HEK293T (cell line): ENCODE results near the gene CD81.

ENCODE experiments used
- BHLHE40 ChIP-seq: fragments of 450-650 bp; IDR thresholded peaks from 2 replicates; pipeline ENCODE4 v1.6.1; 2016; ENCODE audit warnings: mild to moderate bottlenecking, moderate library complexity, borderline replicate concordance
- ELF4 ChIP-seq: fragments of 450-650 bp; IDR thresholded peaks from 2 replicates; pipeline ENCODE4 v1.6.1; 2017; ENCODE audit warnings: antibody characterized with exemption
- FOXM1 ChIP-seq: fragments of 450-650 bp; IDR thresholded peaks from 2 replicates; pipeline ENCODE4 v1.6.1; 2017; ENCODE audit warnings: mild to moderate bottlenecking, borderline replicate concordance
- TARDBP ChIP-seq: fragments of 450-650 bp; IDR thresholded peaks from 2 replicates; pipeline ENCODE4 v1.6.1; 2016
- ZNF384 ChIP-seq: fragments of 450-650 bp; IDR thresholded peaks from 2 replicates; pipeline ENCODE4 v1.6.1; 2016

- TF ChIP-seq ZNF384 = no peak
- no peak for TF ChIP-seq FOXM1
- no peak for TF ChIP-seq BHLHE40
- TF ChIP-seq ELF4 = no peak
- TF ChIP-seq TARDBP = no peak
These were observed 38.7 kb downstream of the CD81 start for GRCh38 chr11:2415601-2416380.
